Karpas-422 (cell line): Measurements from ENCODE around the gene TMEM218. TPM values are rescaled to one million over a fixed set of nuclear protein-coding genes. Genes with fewer than 3 reads are reported as not detected.
"Not testable (repeated sequence)": the region's sequence is repeated elsewhere in the genome, so short reads cannot be mapped to it uniquely, and the experiment has no call there.

Source experiments
- DNase-seq: peaks from one replicate; pipeline ENCODE4 v3.0.0-alpha.2; 2015
- H2AFZ ChIP-seq: fragments of 200-600 bp; sonication (generic); 2 replicates; pipeline ENCODE4 v1.6.1; 2014; ENCODE audit warnings: antibody characterized with exemption, low read length, mixed read lengths
- H3K27ac ChIP-seq: fragments of 200-600 bp; sonication (generic); 2 replicates; pipeline ENCODE4 v1.5.1; 2014; ENCODE audit warnings: mild to moderate bottlenecking, low read length, moderate library complexity
- H3K27me3 ChIP-seq: fragments of 200-600 bp; sonication (generic); 2 replicates; pipeline ENCODE4 v1.6.1; 2014; ENCODE audit warnings: low read length, mixed read lengths
- H3K36me3 ChIP-seq: fragments of 200-600 bp; sonication (generic); 2 replicates; pipeline ENCODE4 v1.6.1; 2014; ENCODE audit warnings: low read length, mixed read lengths; ENCODE audit not compliant: insufficient read depth
- H3K4me1 ChIP-seq: fragments of 200-600 bp; sonication (generic); 2 replicates; pipeline ENCODE4 v1.6.1; 2014; ENCODE audit warnings: mild to moderate bottlenecking, low read length, mixed read lengths
- H3K4me2 ChIP-seq: fragments of 200-600 bp; sonication (generic); 2 replicates; pipeline ENCODE4 v1.6.1; 2014; ENCODE audit warnings: low read length, low read depth, mild to moderate bottlenecking; ENCODE audit not compliant: poor library complexity, severe bottlenecking
- H3K4me3 ChIP-seq: fragments of 200-600 bp; sonication (generic); 2 replicates; pipeline ENCODE4 v1.5.1; 2014; ENCODE audit warnings: mild to moderate bottlenecking, antibody characterized with exemption, low read length, mixed read lengths
- H3K79me2 ChIP-seq: fragments of 200-600 bp; sonication (generic); 2 replicates; pipeline ENCODE4 v1.6.1; 2014; ENCODE audit warnings: mild to moderate bottlenecking, low read length, mixed read lengths
- H3K9ac ChIP-seq: fragments of 200-600 bp; sonication (generic); 2 replicates; pipeline ENCODE4 v1.6.0; 2014; ENCODE audit warnings: low read length
- H3K9me2 ChIP-seq: fragments of 200-600 bp; sonication (generic), shearing (Covaris generic); replicated peaks from 2 replicates; pipeline ENCODE4 v1.6.0; 2014; ENCODE audit warnings: mild to moderate bottlenecking, low read length, moderate library complexity; ENCODE audit not compliant: insufficient read depth
- H3K9me3 ChIP-seq: fragments of 300-700, 200-600 bp; sonication (generic); 2 replicates; pipeline ENCODE4 v1.6.1; 2014; ENCODE audit warnings: low read length, mixed read lengths
- H4K20me1 ChIP-seq: fragments of 200-600 bp; sonication (generic); 2 replicates; pipeline ENCODE4 v1.6.1; 2014; ENCODE audit warnings: mild to moderate bottlenecking, antibody characterized with exemption, low read length, low read depth; ENCODE audit not compliant: insufficient read depth
- total RNA-seq: library from RNA; depleted of rRNA; stranded (reverse); fragments of >200 nt; shearing (Covaris generic); gene quantifications from 2 replicates; pipeline ENCODE4 v1.2.3, GENCODE V29; 2014; ENCODE audit warnings: low replicate concordance

Gene TMEM218
- total RNA-seq, 1 experiment from 2014 or later: 46.9 TPM

GRCh38 chr11:125091877-125092664, 19.4 kb downstream of the TMEM218 start:
- Histone ChIP-seq H3K4me2 (no peak overlapping the region), H3K4me1 (peaks cover 5% of the 10 kb centered on the region; the same call in 1 of the 2 replicates), H4K20me1 (no peaks in the 10 kb centered on the region), H3K27me3 (no peaks in the 10 kb centered on the region), H3K9ac (no peak overlapping the region), H3K27ac (no peak overlapping the region), H3K4me3 (no peak overlapping the region), H3K9me2 (no peaks in the 10 kb centered on the region), H3K36me3 (no peaks in the 10 kb centered on the region), H2AFZ (no peak overlapping the region), H3K79me2 (no peaks in the 10 kb centered on the region), H3K9me3 (no peaks in the 10 kb centered on the region)
- DNase-seq: no peak

GRCh38 chr11:125091247-125091876, 20.1 kb downstream of the TMEM218 start:
- Histone ChIP-seq H4K20me1 (no peaks in the 10 kb centered on the region), H3K27ac (no peak overlapping the region), H3K4me3 (no peak overlapping the region), H3K79me2 (no peaks in the 10 kb centered on the region), H3K4me2 (no peak overlapping the region), H3K9me2 (no peaks in the 10 kb centered on the region), H3K9me3 (no peaks in the 10 kb centered on the region), H3K36me3 (no peaks in the 10 kb centered on the region), H2AFZ (no peak overlapping the region), H3K4me1 (peaks cover 5% of the 10 kb centered on the region; the same call in 1 of the 2 replicates), H3K27me3 (no peaks in the 10 kb centered on the region), H3K9ac (no peak overlapping the region)
- peak; percentile 69 for DNase-seq

- Histone ChIP-seq H3K79me2 (no peaks in the 10 kb centered on the region), H3K4me3 (no peak overlapping the region), H3K27ac (no peak overlapping the region), H2AFZ (no peak overlapping the region), H3K9me2 (no peaks in the 10 kb centered on the region), H4K20me1 (no peaks in the 10 kb centered on the region), H3K9me3 (no peaks in the 10 kb centered on the region), H3K4me1 (peaks cover 5% of the 10 kb centered on the region; the same call in 1 of the 2 replicates), H3K4me2 (no peak overlapping the region), H3K9ac (no peak overlapping the region), H3K36me3 (no peaks in the 10 kb centered on the region), H3K27me3 (no peaks in the 10 kb centered on the region)
- no peak for DNase-seq
Observed at GRCh38 chr11:125090816-125091215, 20.6 kb downstream of the TMEM218 start.

- not testable (repeated sequence) for H3K36me3 ChIP-seq, H3K27me3 ChIP-seq, H3K27ac ChIP-seq, H3K4me3 ChIP-seq, H3K79me2 ChIP-seq, H3K9ac ChIP-seq, H3K9me3 ChIP-seq, H2AFZ ChIP-seq, H4K20me1 ChIP-seq, H3K4me2 ChIP-seq, H3K4me1 ChIP-seq, DNase-seq, H3K9me2 ChIP-seq
Observed at GRCh38 chr11:125090151-125090550, 21.3 kb downstream of the TMEM218 start.

- not testable (repeated sequence) for H3K27me3 ChIP-seq, H2AFZ ChIP-seq, H3K4me1 ChIP-seq, H3K9me2 ChIP-seq, H3K79me2 ChIP-seq, DNase-seq, H3K27ac ChIP-seq, H3K9me3 ChIP-seq, H3K36me3 ChIP-seq, H4K20me1 ChIP-seq, H3K9ac ChIP-seq, H3K4me3 ChIP-seq, H3K4me2 ChIP-seq
Observed at GRCh38 chr11:125089481-125089880, 21.9 kb downstream of the TMEM218 start.

- Histone ChIP-seq H3K27ac (no peak overlapping the region), H3K9me3 (no peaks in the 10 kb centered on the region), H3K36me3 (no peaks in the 10 kb centered on the region), H3K9ac (no peak overlapping the region), H2AFZ (no peak overlapping the region), H3K4me1 (peaks cover 5% of the 10 kb centered on the region; the same call in 1 of the 2 replicates), H4K20me1 (no peaks in the 10 kb centered on the region), H3K79me2 (no peaks in the 10 kb centered on the region), H3K9me2 (no peaks in the 10 kb centered on the region), H3K4me2 (no peak overlapping the region), H3K27me3 (no peaks in the 10 kb centered on the region), H3K4me3 (no peak overlapping the region)
- no peak for DNase-seq
Observed at GRCh38 chr11:125088576-125089455, 22.6 kb downstream of the TMEM218 start.

- no peak overlapping the region for H3K27ac ChIP-seq
- no peak overlapping the region for H3K4me3 ChIP-seq
- H4K20me1 ChIP-seq: no peaks in the 10 kb centered on the region
- H3K9me2 ChIP-seq: no peaks in the 10 kb centered on the region
- H3K4me2 ChIP-seq: no peak overlapping the region
- DNase-seq: no peak
- peaks cover 5% of the 10 kb centered on the region; the same call in 1 of the 2 replicates for H3K4me1 ChIP-seq
- no peaks in the 10 kb centered on the region for H3K79me2 ChIP-seq
- no peak overlapping the region for H3K9ac ChIP-seq
- no peaks in the 10 kb centered on the region for H3K9me3 ChIP-seq
- no peak overlapping the region for H2AFZ ChIP-seq
- H3K36me3 ChIP-seq: no peaks in the 10 kb centered on the region
- no peaks in the 10 kb centered on the region for H3K27me3 ChIP-seq
Observed at GRCh38 chr11:125088123-125088522, 23.3 kb downstream of the TMEM218 start.
